Peyer's patch (tissue), 4 donors: ENCODE measurements around the gene CNOT8. TPM values are rescaled to one million over a fixed set of nuclear protein-coding genes. Genes with fewer than 3 reads are reported as not detected.
A peak's percentile ranks its signal among the peaks of the same experiment; 100 is the strongest.

ENCODE experiments used
- DNase-seq, 3 donors: peaks; one replicate each; pipeline ENCODE4 v3.0.0-alpha.2; 2017 to 2019
- H3K27ac ChIP-seq, 4 donors: fragments of 200-600 bp; sonication (generic); one replicate each; pipeline ENCODE4 v1.5.1; 2016 to 2019
- H3K27me3 ChIP-seq, 2 donors: fragments of 200-600 bp; sonication (generic); one replicate each; pipeline ENCODE4 v1.5.1; 2019
- H3K36me3 ChIP-seq, 3 donors: fragments of 200-600 bp; sonication (generic); one replicate each; pipeline ENCODE4 v1.5.1; 2016 to 2019
- H3K4me1 ChIP-seq, 4 donors: fragments of 200-600 bp; sonication (generic); one replicate each; pipeline ENCODE4 v1.5.1; 2016 to 2019
- H3K4me3 ChIP-seq, 4 donors: fragments of 200-600 bp; sonication (generic); 1 replicate in 3 of 4; 2 replicates in 1 of 4; pipeline ENCODE4 v1.5.1; 2016 to 2019; ENCODE audit warnings: mild to moderate bottlenecking in 1 of 4
- H3K9me3 ChIP-seq, 4 donors: fragments of 200-600 bp; sonication (generic); one replicate each; pipeline ENCODE4 v1.5.1; 2016 to 2019; ENCODE audit warnings: mild to moderate bottlenecking in 1 of 4
- POLR2A ChIP-seq, 2 donors: fragments of 450-650 bp; IDR thresholded peaks; one replicate each; pipeline ENCODE4 v1.5.1; 2017; ENCODE audit warnings: antibody characterized with exemption in 2 of 2, mild to moderate bottlenecking in 2 of 2, moderate library complexity in 2 of 2
- total RNA-seq, 4 donors: library from RNA; depleted of rRNA; stranded (reverse); fragments of >200 nt; gene quantifications; one replicate each; pipeline ENCODE4 v1.1.0, GENCODE V29; 2016
- TF ChIP-seq, protein P1 (sequence below), 6 experiments: fragments of 450-650 bp in 4 of 6; fragments of 200-600 bp in 2 of 6; sonication (generic) in 1 of 6; IDR thresholded peaks; one replicate each; pipeline ENCODE4 v1.5.1; 2017 to 2019; ENCODE audit warnings: antibody characterized with exemption in 6 of 6, mild to moderate bottlenecking in 3 of 6, moderate library complexity in 1 of 6

CNOT8 gene
- total RNA-seq, 4 donors from 2014 or later: 36.9 to 88.3 (median 56.8) TPM

DNA sequence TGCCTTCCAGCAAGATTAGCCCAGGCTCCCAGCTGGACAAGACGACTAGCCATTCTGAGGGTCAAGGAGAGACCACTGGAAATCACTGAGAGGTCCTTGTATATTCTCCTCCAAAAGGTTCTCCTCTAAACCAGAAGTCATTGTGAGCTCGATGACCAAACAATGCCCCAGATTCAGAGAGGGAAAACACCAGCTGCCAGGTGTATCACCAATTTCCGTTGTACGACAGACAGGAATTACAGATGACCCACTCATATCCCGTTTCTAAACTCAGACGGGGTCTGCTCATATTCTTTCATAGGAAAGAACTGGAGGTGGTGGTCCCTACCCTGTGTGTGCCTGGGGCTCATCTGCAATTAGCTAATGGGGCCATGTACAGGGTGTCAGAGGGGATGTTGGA lies 22.2 kb upstream of the CNOT8 start:
- Histone ChIP-seq H3K9me3 (no peaks in the 10 kb centered on the region), H3K4me1 (peaks cover 0 to 6% (median 2%) of the 10 kb centered on the region in 4 donors), H3K27me3 (no peaks in the 10 kb centered on the region), H3K36me3 (peaks cover 0 to 4% (median 0%) of the 10 kb centered on the region in 3 donors), H3K27ac (no peak overlapping the region), H3K4me3 (no peak overlapping the region)
- no peak for DNase-seq
- TF ChIP-seq POLR2A (IDR thresholded peaks at IDR 0.05): no peak
- TF ChIP-seq, protein P1, sequence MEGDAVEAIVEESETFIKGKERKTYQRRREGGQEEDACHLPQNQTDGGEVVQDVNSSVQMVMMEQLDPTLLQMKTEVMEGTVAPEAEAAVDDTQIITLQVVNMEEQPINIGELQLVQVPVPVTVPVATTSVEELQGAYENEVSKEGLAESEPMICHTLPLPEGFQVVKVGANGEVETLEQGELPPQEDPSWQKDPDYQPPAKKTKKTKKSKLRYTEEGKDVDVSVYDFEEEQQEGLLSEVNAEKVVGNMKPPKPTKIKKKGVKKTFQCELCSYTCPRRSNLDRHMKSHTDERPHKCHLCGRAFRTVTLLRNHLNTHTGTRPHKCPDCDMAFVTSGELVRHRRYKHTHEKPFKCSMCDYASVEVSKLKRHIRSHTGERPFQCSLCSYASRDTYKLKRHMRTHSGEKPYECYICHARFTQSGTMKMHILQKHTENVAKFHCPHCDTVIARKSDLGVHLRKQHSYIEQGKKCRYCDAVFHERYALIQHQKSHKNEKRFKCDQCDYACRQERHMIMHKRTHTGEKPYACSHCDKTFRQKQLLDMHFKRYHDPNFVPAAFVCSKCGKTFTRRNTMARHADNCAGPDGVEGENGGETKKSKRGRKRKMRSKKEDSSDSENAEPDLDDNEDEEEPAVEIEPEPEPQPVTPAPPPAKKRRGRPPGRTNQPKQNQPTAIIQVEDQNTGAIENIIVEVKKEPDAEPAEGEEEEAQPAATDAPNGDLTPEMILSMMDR (IDR thresholded peaks at IDR 0.05): no peak

DNA sequence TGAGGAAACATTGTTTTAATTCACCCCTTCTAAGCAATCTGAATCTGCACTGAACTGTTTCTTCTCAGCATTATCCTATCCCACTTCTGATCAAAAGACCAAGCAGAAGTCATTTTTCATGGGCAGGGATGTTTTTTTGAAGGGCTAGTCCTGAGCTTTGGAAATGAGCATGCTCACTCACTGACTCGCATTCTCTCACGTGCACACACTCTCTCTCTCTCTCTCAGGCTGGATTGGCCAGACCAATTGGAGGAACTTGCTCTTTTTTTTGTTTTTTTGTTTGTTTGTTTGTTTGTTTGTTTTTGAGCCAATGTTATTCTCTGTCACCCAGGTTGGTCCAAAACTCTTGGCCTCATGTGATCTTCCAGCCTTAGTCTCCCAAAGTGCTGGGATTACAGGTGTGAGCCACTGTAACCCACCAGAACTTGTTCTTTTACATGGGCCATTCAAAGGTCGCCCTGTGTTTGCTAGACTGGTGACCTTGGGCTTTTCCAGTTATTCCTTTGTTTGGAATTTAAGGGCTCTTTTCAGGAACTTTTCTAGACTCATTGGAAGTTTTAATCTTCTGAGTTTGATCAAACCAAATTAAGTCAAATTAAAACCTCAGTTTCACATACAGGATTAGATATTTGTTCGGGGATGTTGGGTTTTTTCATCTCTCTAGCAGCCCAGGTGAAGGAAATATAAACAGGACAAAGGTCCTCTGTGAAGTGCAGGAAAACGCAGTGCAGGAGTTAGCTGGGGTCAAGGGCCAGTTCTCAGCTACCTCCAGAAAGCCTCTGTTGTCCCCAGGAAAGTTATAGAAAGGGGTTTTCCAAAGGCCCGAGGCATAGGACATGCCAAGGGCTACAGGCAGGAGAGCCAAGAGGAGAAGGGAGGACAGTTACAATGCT lies 21.2 kb upstream of the CNOT8 start:
- peak in 1 of 3 donors; percentile 57 for DNase-seq
- Histone ChIP-seq H3K27ac (peak overlapping the region in 2 of 4 donors; percentile 5 to 25), H3K4me1 (peaks cover 0 to 6% (median 2%) of the 10 kb centered on the region in 4 donors), H3K27me3 (no peaks in the 10 kb centered on the region), H3K36me3 (peaks cover 0 to 4% (median 0%) of the 10 kb centered on the region in 3 donors), H3K9me3 (no peaks in the 10 kb centered on the region), H3K4me3 (no peak overlapping the region)
- TF ChIP-seq POLR2A (IDR thresholded peaks at IDR 0.05): no peak
- TF ChIP-seq, protein P1 (IDR thresholded peaks at IDR 0.05): no peak

DNA sequence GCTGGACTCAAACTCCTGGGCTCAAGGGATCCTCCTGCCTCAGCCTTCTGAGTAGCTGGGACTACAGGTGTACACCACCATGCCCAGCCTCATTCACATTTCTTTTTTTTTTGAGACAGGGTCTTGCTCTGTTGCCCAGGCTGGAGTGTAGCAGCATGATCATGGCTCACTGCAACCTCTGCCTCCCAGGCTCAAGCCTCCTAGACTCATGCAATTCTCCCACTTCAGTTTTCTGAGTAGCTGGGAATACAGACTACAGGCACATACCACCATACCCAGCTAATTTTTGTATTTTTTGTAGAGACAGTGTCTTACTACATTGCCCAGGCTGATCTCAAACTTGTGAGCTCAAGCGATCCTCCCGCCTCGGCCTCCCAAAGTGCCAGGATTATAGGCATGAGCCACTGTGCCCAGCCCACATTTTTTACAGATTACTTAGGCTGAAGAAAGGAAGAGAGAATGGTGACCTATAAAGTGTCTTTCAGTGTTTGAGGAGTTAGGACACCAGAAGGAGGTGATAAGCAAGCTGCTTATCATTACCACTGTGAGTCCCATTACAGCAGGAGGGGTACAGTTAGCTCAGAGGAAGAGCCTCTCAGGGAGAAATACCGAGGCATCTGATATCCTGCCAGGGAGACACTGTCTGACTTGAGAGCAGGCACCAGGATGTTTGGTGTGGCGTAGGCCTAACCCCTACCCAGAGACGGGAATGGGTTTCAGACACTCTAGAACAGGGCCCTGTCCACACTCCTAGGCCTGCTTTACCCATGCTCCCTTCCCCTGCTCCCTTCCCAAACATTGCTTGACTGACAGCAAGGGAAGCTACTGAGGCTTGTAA lies 17.8 kb upstream of the CNOT8 start:
- H3K36me3 ChIP-seq: peaks cover 0 to 4% (median 0%) of the 10 kb centered on the region in 3 donors
- TF ChIP-seq POLR2A (IDR thresholded peaks at IDR 0.05): no peak
- TF ChIP-seq, protein P1 (IDR thresholded peaks at IDR 0.05): no peak
- no peaks in the 10 kb centered on the region for H3K27me3 ChIP-seq
- peaks cover 0 to 6% (median 0%) of the 10 kb centered on the region in 4 donors for H3K4me1 ChIP-seq
- H3K4me3 ChIP-seq: no peak overlapping the region
- no peak overlapping the region for H3K27ac ChIP-seq
- no peak for DNase-seq
- no peaks in the 10 kb centered on the region for H3K9me3 ChIP-seq

DNA sequence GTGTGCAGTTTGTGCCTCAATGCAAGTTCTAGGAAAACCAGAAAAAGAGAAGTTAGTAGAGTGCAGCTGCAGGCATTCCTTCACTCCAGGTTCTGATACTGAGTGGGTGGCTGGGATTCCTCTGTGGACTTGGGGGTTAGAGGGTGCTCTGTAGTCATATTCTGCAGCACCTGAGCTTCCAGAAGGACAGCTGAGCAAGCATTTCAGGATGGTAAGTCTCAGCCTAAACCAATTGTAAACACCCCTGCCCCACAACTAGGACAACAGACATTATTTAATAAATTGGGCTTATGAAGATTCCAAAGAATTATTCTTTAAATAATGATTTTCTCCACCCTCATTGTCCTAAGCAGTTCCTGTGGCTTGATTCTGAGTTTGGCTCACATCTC lies 17.2 kb upstream of the CNOT8 start:
- Histone ChIP-seq H3K27ac (no peak overlapping the region), H3K36me3 (peaks cover 0 to 4% (median 0%) of the 10 kb centered on the region in 3 donors), H3K4me3 (no peak overlapping the region), H3K9me3 (no peaks in the 10 kb centered on the region), H3K4me1 (peaks cover 0 to 6% (median 0%) of the 10 kb centered on the region in 4 donors), H3K27me3 (no peaks in the 10 kb centered on the region)
- no peak for DNase-seq
- TF ChIP-seq, protein P1 (IDR thresholded peaks at IDR 0.05): no peak
- no peak for TF ChIP-seq POLR2A (IDR thresholded peaks at IDR 0.05)

DNA sequence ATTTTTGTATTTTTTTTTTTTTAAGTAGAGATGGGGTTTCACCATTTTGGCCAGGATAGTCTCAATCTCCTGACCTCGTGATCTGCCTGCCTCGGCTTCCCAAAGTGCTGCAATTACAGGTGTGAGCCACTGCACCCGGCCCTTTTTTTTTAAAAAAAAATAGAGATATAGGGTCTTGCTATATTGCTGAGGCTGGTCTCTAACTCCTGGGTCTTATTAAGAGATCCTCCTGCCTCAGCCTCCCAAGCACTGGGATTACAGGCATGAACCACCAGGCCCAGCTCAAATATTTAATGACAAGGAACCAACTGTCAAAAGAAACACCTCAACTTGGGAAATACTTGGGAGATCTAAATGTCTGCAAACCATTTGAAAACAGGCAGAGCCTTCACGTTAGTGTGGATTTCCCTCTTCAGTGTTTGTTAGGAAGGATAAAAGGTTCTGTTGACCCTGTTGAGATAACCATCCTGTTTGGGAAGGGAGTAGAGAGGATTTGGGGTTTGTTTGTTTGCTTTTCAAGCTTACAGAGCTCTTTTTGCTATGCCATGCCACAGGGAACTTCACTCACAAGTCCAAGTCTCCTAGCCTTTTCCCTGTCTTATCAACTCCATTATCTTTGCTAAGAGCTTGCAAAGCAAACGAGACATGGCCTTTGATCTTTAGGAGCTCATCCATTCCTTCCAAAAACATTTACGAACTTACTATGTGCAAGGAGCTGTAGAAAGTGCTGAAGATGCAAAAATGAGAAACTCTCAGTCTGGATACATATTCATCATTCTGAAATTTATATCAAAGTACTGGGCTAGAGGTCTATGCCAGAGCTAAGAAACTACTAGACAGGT lies 15.5 kb upstream of the CNOT8 start:
- Histone ChIP-seq H3K36me3 (peaks cover 0 to 2% (median 0%) of the 10 kb centered on the region in 3 donors), H3K4me1 (peaks cover 0 to 1% (median 0%) of the 10 kb centered on the region in 4 donors), H3K9me3 (no peaks in the 10 kb centered on the region), H3K27ac (no peak overlapping the region), H3K27me3 (no peaks in the 10 kb centered on the region), H3K4me3 (no peak overlapping the region)
- DNase-seq: no peak
- no peak for TF ChIP-seq POLR2A (IDR thresholded peaks at IDR 0.05)
- TF ChIP-seq, protein P1 (IDR thresholded peaks at IDR 0.05): no peak
